GM12873 (cell line): ENCODE measurements around the gene SOX4.

ENCODE experiments used
- CTCF ChIP-seq: IDR thresholded peaks from 2 replicates; pipeline ENCODE4 v1.5.1; 2012; ENCODE audit warnings: low read depth, mild to moderate bottlenecking, moderate library complexity, low read length, control low read depth; ENCODE audit not compliant: insufficient read depth; ENCODE audit errors: missing control alignments

Gene SOX4

GRCh38 chr6:21594416-21595281 lies 1.1 kb downstream of the SOX4 start:
- no peak for TF ChIP-seq CTCF

GRCh38 chr6:21595285-21596144 lies 2.0 kb downstream of the SOX4 start:
- TF ChIP-seq CTCF = peak; percentile 36

GRCh38 chr6:21596145-21596948 lies 2.8 kb downstream of the SOX4 start:
- no peak for TF ChIP-seq CTCF

GRCh38 chr6:21596949-21597682 lies 3.6 kb downstream of the SOX4 start:
- peak; percentile 42 for TF ChIP-seq CTCF

GRCh38 chr6:21597801-21598673 lies 4.5 kb downstream of the SOX4 start:
- no peak for TF ChIP-seq CTCF

- TF ChIP-seq CTCF = no peak
Observed at GRCh38 chr6:21598674-21599023, 5.1 kb downstream of the SOX4 start.
